Esophagus muscularis mucosa (tissue), 4 donors: ENCODE results near the gene PSMD9. TPM values are rescaled to one million over a fixed set of nuclear protein-coding genes. Genes with fewer than 3 reads are reported as not detected.
"Not testable (repeated sequence)": the region's sequence is repeated elsewhere in the genome, so short reads cannot be mapped to it uniquely, and the experiment has no call there.

Experiments used
- DNase-seq: peaks from one replicate; pipeline ENCODE4 v3.0.0-alpha.2; 2017; ENCODE audit errors: extremely low spot score
- H3K27ac ChIP-seq, 4 donors: fragments of 200-600 bp; sonication (generic); replicated peaks in 1 of 4; 1 replicate in 3 of 4; 2 replicates in 1 of 4; pipeline ENCODE4 v1.5.1; 2016 to 2019; ENCODE audit warnings: mild to moderate bottlenecking in 1 of 4
- H3K27me3 ChIP-seq, 4 donors: fragments of 200-600 bp; sonication (generic); one replicate each; pipeline versions ENCODE4 v1.5.1 to v1.6.0; 2016 to 2019
- H3K36me3 ChIP-seq, 4 donors: fragments of 200-600 bp; sonication (generic); one replicate each; pipeline ENCODE4 v1.5.1; 2016 to 2019
- H3K4me1 ChIP-seq, 4 donors: fragments of 200-600 bp; sonication (generic); one replicate each; pipeline ENCODE4 v1.5.1; 2016 to 2019
- H3K4me3 ChIP-seq, 4 donors: fragments of 200-600 bp; sonication (generic); 1 replicate in 2 of 4; 2 replicates in 2 of 4; pipeline ENCODE4 v1.5.1; 2016 to 2019; ENCODE audit warnings: mild to moderate bottlenecking in 4 of 4, moderate library complexity in 1 of 4
- H3K9me3 ChIP-seq, 4 donors: fragments of 200-600 bp; sonication (generic); 1 replicate in 3 of 4; 2 replicates in 1 of 4; pipeline ENCODE4 v1.5.1; 2016 to 2019
- CTCF ChIP-seq, 3 experiments: fragments of 200-600 bp in 2 of 3; fragments of 450-650 bp in 1 of 3; sonication (generic) in 2 of 3; IDR thresholded peaks; one replicate each; pipeline ENCODE4 v1.5.1; 2017 to 2019; ENCODE audit warnings: antibody characterized with exemption in 3 of 3, mild to moderate bottlenecking in 2 of 3, moderate library complexity in 1 of 3
- EP300 ChIP-seq: sonication (generic); formaldehyde crosslinking; IDR thresholded peaks from one replicate; pipeline ENCODE4 v1.6.1; 2017; ENCODE audit warnings: antibody characterized with exemption
- POLR2A ChIP-seq: fragments of 450-650 bp; IDR thresholded peaks from one replicate; pipeline ENCODE4 v1.6.1; 2017; ENCODE audit warnings: antibody characterized with exemption, moderate library complexity, mild to moderate bottlenecking, low read depth
- POLR2AphosphoS5 ChIP-seq, 2 donors: sonication (generic); formaldehyde crosslinking; IDR thresholded peaks; one replicate each; pipeline ENCODE4 v1.6.1; 2017; ENCODE audit warnings: antibody characterized with exemption in 2 of 2
- WGBS: methylation state at CpG from one replicate; pipeline ENCODE4 v1.1.5; 2018; 5-methylcytosine and 5-hydroxymethylcytosine counted together
- intact Hi-C: fragments of 100-400 bp; cut with DNase I; formaldehyde crosslinking; loops from one replicate; pipeline ENCODE4 v1.15.1; 2023
- total RNA-seq, 4 donors: library from RNA; depleted of rRNA; stranded (reverse); fragments of >200 nt; gene quantifications; one replicate each; pipeline versions ENCODE4 v1.1.0 to v1.2.1, GENCODE V29; 2016

Gene PSMD9
- total RNA-seq, 4 donors from 2014 or later: 22.4 to 63.7 (median 44.4) TPM

- Histone ChIP-seq H3K4me1 (peaks cover 0 to 16% (median 13%) of the 10 kb centered on the region in 4 donors), H3K4me3 (no peak overlapping the region), H3K36me3 (no peaks in the 10 kb centered on the region), H3K27me3 (no peaks in the 10 kb centered on the region), H3K27ac (no peak overlapping the region), H3K9me3 (no peaks in the 10 kb centered on the region)
- WGBS: 99% methylated on average over 6 of the region's 6 CpGs
- no peak for DNase-seq
- no peak for TF ChIP-seq EP300
- TF ChIP-seq POLR2AphosphoS5 (IDR thresholded peaks at IDR 0.05): no peak
- no peak for TF ChIP-seq CTCF (IDR thresholded peaks at IDR 0.05)
- TF ChIP-seq POLR2A: no peak
- intact Hi-C loops: no loop called here
Observed at GRCh38 chr12:121875582-121875981, 13.0 kb upstream of the PSMD9 start.

- H3K4me1 ChIP-seq: peaks cover 0 to 16% (median 13%) of the 10 kb centered on the region in 4 donors
- intact Hi-C loops, H3K4me3 ChIP-seq, H3K9me3 ChIP-seq, DNase-seq, H3K27ac ChIP-seq, H3K27me3 ChIP-seq, H3K36me3 ChIP-seq: not testable (repeated sequence)
- 92% methylated on average over 8 of the region's 8 CpGs for WGBS
Observed at GRCh38 chr12:121876080-121876447, 12.5 kb upstream of the PSMD9 start.

DNA sequence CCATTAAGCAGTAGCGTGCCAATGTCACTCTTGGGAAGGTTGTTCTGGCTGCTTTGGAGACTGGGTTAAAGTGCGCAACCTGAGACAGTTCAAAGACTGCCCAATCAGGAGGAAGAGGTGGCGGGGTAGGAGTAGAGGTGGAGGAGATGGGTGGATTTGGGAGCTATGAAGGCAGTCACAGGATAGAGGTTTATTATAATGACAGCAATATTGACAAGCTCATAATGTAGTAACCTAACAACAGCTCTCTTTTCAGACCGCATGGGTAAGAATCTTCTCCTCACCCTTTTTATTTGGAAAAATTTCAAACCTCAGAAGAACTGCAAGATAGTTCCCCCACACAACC is 5.3 kb upstream of the PSMD9 start:
- H3K4me1 ChIP-seq: peaks cover 4 to 8% (median 5%) of the 10 kb centered on the region in 4 donors
- 55% methylated on average over 4 of the region's 4 CpGs for WGBS
- intact Hi-C loops: no loop called here
- no peaks in the 10 kb centered on the region for H3K36me3 ChIP-seq
- no peak overlapping the region for H3K27ac ChIP-seq
- no peak overlapping the region for H3K4me3 ChIP-seq
- H3K27me3 ChIP-seq: peaks cover 0 to 8% (median 0%) of the 10 kb centered on the region in 4 donors
- no peak for DNase-seq
- TF ChIP-seq POLR2AphosphoS5 (IDR thresholded peaks at IDR 0.05): no peak
- no peak for TF ChIP-seq CTCF (IDR thresholded peaks at IDR 0.05)
- no peak for TF ChIP-seq EP300
- TF ChIP-seq POLR2A: no peak
- no peaks in the 10 kb centered on the region for H3K9me3 ChIP-seq

- H3K9me3 ChIP-seq, H3K27ac ChIP-seq, DNase-seq, H3K4me3 ChIP-seq, H3K27me3 ChIP-seq, intact Hi-C loops, H3K36me3 ChIP-seq: not testable (repeated sequence)
- H3K4me1 ChIP-seq: peaks cover 12 to 21% (median 17%) of the 10 kb centered on the region in 4 donors
- WGBS: 83% methylated on average over 11 of the region's 11 CpGs
Observed at GRCh38 chr12:121885129-121885528, 3.5 kb upstream of the PSMD9 start.

DNA sequence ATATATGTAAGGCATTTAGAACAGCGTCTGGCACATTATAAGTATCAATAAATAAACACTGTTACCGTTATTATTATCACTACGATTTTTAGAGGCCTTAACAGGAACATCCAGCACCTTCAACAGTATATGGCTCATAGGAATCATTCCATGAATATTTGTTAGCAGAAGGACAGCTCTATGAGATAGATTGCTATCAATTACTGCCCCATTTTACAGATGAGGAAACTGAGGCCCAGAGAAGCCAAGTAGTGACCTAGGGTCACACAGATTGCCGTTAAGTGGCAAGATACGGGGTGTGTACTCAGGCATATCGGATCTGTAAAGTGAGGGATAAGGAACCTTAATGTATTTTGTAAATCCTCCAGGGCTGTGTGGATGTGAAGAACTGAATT is 510 bp upstream of the PSMD9 start:
- intact Hi-C loops: loop anchor here (2.0 kb wide), 2 partner anchors 49 to 75 kb away; no protein-coding TSS in a partner anchor
- Histone ChIP-seq H3K27ac (peak overlapping the region; percentile 88 to 99 (median 92)), H3K36me3 (peaks cover 0 to 25% (median 8%) of the 10 kb centered on the region in 4 donors), H3K9me3 (no peaks in the 10 kb centered on the region), H3K27me3 (peaks cover 0 to 8% (median 0%) of the 10 kb centered on the region in 4 donors), H3K4me3 (peak overlapping the region; percentile 65 to 98 (median 70)), H3K4me1 (peaks cover 19 to 33% (median 26%) of the 10 kb centered on the region in 4 donors)
- TF ChIP-seq EP300 (no peak), POLR2AphosphoS5 (IDR thresholded peaks at IDR 0.05) (no peak), POLR2A (no peak), CTCF (IDR thresholded peaks at IDR 0.05) (no peak)
- no peak for DNase-seq
- 58% methylated on average over 6 of the region's 6 CpGs for WGBS

- WGBS: 8% methylated on average over 2 of the region's 7 CpGs
- no peaks in the 10 kb centered on the region for H3K9me3 ChIP-seq
- peaks cover 0 to 8% (median 0%) of the 10 kb centered on the region in 4 donors for H3K27me3 ChIP-seq
- H3K4me3 ChIP-seq: peak overlapping the region; percentile 65 to 98 (median 70)
- H3K36me3 ChIP-seq: peaks cover 0 to 31% (median 12%) of the 10 kb centered on the region in 4 donors
- H3K27ac ChIP-seq: peak overlapping the region; percentile 88 to 99 (median 92)
- intact Hi-C loops: loop anchor here (2.0 kb wide), 2 partner anchors 50 to 76 kb away; no protein-coding TSS in a partner anchor
- no peak for DNase-seq
- TF ChIP-seq POLR2AphosphoS5 (IDR thresholded peaks at IDR 0.05) (no peak), CTCF (IDR thresholded peaks at IDR 0.05) (no peak), POLR2A (no peak), EP300 (no peak)
- H3K4me1 ChIP-seq: peaks cover 19 to 45% (median 35%) of the 10 kb centered on the region in 4 donors
Observed at GRCh38 chr12:121889274-121889624, 659 bp downstream of the PSMD9 start.

DNA sequence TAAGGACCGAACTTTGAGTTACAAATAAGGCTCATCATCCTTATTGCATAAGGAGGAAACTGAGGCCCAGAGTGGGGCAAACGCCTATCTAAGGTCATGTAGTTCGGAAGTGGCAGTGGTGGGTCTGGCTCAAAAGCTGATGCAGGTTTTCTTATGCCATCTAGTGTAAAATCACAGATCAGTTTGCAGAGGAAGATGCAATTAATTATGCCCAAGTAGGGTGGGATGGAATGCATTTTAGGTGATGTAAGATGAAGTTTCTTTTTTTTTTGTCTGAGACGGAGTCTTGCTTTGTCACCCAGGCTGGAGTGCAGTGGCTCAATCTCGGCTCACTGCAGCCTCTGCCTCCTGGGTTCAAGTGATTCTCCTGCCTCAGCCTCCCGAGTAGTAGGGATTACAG is 1.1 kb downstream of the PSMD9 start:
- peak overlapping the region; percentile 65 to 98 (median 70) for H3K4me3 ChIP-seq
- DNase-seq, H3K9me3 ChIP-seq, H3K27me3 ChIP-seq: not testable (repeated sequence)
- peaks cover 19 to 49% (median 38%) of the 10 kb centered on the region in 4 donors for H3K4me1 ChIP-seq
- 36% methylated on average over 6 of the region's 6 CpGs for WGBS
- peak overlapping the region in 3 of 4 donors; percentile 88 to 92 (median 91) for H3K27ac ChIP-seq
- intact Hi-C loops: loop anchor here (2.0 kb wide), 2 partner anchors 51 to 77 kb away; no protein-coding TSS in a partner anchor
- H3K36me3 ChIP-seq: peaks cover 0 to 35% (median 15%) of the 10 kb centered on the region in 4 donors
